ENCODE measurements around the gene NYAP1. TPM values are rescaled to one million over a fixed set of nuclear protein-coding genes. Genes with fewer than 3 reads are reported as not detected.
A peak's percentile ranks its signal among the peaks of the same experiment; 100 is the strongest.
"Not testable (repeated sequence)": the region's sequence is repeated elsewhere in the genome, so short reads cannot be mapped to it uniquely, and the experiment has no call there.

The NYAP1 gene
- total RNA-seq, 1 donor from 2014 or later: under 0.01 TPM

DNA sequence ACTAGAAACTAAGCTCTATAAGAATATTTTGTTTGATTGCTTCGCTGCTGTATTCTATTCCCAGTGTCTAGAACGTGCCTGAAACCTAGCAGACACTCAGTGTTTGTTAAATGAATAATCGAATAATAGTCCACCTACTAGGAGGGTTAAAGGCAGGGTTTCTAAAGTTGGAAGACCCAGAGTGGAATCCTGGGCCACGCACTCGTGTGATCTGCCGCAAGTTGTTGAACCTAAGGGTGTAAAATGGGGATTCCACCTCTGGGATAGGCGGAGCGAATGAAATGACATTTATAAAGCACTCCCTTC, 54.6 kb downstream of the NYAP1 start:
- H3K4me3 ChIP-seq (ENCODE audit: low read depth, low read length): peak overlapping the region; percentile 35
- no peaks in the 10 kb centered on the region for H3K27me3 ChIP-seq (ENCODE audit: control insufficient read depth, insufficient read depth, low read length)
- H3K36me3 ChIP-seq (ENCODE audit: control insufficient read depth, insufficient read depth, low read length): no peaks in the 10 kb centered on the region
- FAIRE-seq (no peak), DNase-seq (ENCODE audit: low read depth) (no peak)
- no peak for TF ChIP-seq CTCF (IDR thresholded peaks at IDR 0.05; ENCODE audit: insufficient read depth, low read length, severe bottlenecking)

GRCh38 chr7:100538654-100539435, 55.1 kb downstream of the NYAP1 start, which contains the start of gene AGFG2:
Gene AGFG2 (plus strand): TSS chr7:100539203. CDS start chr7:100539347, 144 bp downstream.
- TF ChIP-seq CTCF (IDR thresholded peaks at IDR 0.05; ENCODE audit: insufficient read depth, low read length, severe bottlenecking): no peak
- no peak for FAIRE-seq

DNA sequence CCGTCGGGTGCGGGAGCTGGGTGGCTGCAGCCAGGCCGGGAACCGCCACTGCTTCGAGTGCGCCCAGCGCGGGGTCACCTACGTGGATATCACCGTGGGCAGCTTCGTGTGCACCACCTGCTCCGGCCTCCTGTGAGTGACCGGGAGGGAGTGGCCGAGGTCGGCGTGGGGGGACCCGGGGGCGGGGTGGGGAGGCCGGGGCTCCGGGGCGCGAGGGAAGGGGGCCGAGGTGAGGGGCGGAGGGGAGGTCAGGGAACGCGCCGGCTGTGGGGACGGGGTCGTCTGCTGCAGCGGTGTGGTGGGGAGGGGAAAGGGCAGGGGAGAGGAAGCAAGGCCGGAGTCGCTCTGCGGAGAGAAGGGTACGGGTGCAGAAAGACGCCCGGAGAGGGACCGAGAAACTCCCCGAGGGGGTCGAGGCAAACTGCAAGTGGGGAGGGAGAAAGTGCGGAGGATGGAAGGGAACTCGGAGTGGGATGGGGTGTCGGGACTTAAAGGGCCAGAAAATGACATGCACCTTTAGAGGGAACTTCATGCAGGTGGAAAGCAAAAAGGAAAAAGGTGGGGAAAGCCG, 55.8 kb downstream of the NYAP1 start:
- no peak for DNase-seq (ENCODE audit: low read depth)
- Histone ChIP-seq H3K27me3 (ENCODE audit: control insufficient read depth, insufficient read depth, low read length) (no peaks in the 10 kb centered on the region), H3K36me3 (ENCODE audit: control insufficient read depth, insufficient read depth, low read length) (no peaks in the 10 kb centered on the region), H3K4me3 (ENCODE audit: low read depth, low read length) (peak overlapping the region; percentile 80)
- no peak for TF ChIP-seq CTCF (IDR thresholded peaks at IDR 0.05; ENCODE audit: insufficient read depth, low read length, severe bottlenecking)
- FAIRE-seq: no peak

More at GRCh38 chr7:100538654-100539435, 55.1 kb downstream of the NYAP1 start, which contains the start of gene AGFG2:
- Histone ChIP-seq H3K4me3 (ENCODE audit: low read depth, low read length) (peak within 1 kb of the TSS; percentile 80), H3K36me3 (ENCODE audit: control insufficient read depth, insufficient read depth, low read length) (no peaks in the 10 kb centered on the region), H3K27me3 (ENCODE audit: control insufficient read depth, insufficient read depth, low read length) (no peaks in the 10 kb centered on the region)
- peak; percentile 97 for DNase-seq (ENCODE audit: low read depth)

- no peaks in the 10 kb centered on the region for H3K36me3 ChIP-seq (ENCODE audit: control insufficient read depth, insufficient read depth, low read length)
- H3K27me3 ChIP-seq (ENCODE audit: control insufficient read depth, insufficient read depth, low read length): no peaks in the 10 kb centered on the region
- TF ChIP-seq CTCF (IDR thresholded peaks at IDR 0.05; ENCODE audit: insufficient read depth, low read length, severe bottlenecking): no peak
- DNase-seq (ENCODE audit: low read depth) (no peak), FAIRE-seq (no peak)
- peak overlapping the region; percentile 80 for H3K4me3 ChIP-seq (ENCODE audit: low read depth, low read length)
Measured at GRCh38 chr7:100540073-100540723, 56.5 kb downstream of the NYAP1 start.

DNA sequence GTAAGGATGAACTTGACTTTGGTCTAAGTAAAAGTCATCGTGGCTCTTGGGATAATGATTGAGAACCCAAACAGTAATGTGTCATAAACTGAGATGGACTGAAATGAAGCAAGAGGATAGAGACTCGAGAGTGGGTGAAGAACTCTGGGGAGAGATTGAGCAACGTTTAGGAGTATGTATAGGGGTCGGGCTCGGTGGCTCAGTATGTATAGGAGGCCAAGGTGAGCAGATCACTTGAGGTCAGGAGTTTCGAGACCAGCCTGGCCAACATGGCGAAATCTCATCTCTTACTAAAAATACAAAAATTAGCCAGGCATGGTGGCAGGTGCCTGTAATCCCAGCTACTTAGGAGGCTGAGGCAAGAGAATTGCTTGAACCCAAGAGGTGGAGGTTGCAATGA, 57.6 kb downstream of the NYAP1 start:
- H3K4me3 ChIP-seq (ENCODE audit: low read depth, low read length); FAIRE-seq; H3K36me3 ChIP-seq (ENCODE audit: control insufficient read depth, insufficient read depth, low read length); DNase-seq (ENCODE audit: low read depth); H3K27me3 ChIP-seq (ENCODE audit: control insufficient read depth, insufficient read depth, low read length): not testable (repeated sequence)

DNA sequence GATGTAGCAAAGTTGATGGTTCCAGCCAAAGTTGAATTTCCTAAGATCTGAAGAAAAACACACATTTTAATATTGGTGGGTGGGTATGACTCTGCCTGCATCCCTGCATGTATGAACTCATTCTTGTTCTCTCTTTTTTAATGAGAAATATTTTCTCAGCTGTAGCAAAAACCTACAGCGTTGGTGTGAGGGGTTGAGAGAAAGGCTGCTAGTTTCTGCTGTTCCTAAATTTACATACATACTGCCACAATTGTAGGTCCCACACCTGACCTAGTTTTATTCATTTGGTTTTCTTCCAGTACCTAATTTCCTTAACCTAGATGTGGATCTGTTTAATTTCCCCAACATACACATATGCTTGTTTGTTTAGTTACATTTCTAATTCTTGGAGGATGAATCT, 59.9 kb downstream of the NYAP1 start:
- FAIRE-seq: no peak
- H3K4me3 ChIP-seq (ENCODE audit: low read depth, low read length): no peak overlapping the region

More for the DNA sequence above, 59.9 kb downstream of the NYAP1 start:
- H3K27me3 ChIP-seq (ENCODE audit: control insufficient read depth, insufficient read depth, low read length): no peaks in the 10 kb centered on the region
- TF ChIP-seq CTCF (IDR thresholded peaks at IDR 0.05; ENCODE audit: insufficient read depth, low read length, severe bottlenecking): no peak
- no peaks in the 10 kb centered on the region for H3K36me3 ChIP-seq (ENCODE audit: control insufficient read depth, insufficient read depth, low read length)
- no peak for DNase-seq (ENCODE audit: low read depth)

All from bronchial epithelial cell (primary cell).